ENCODE measurements around the gene KRT13.

KRT13 gene

GRCh38 chr17:41475421-41475820, 30.0 kb downstream of the KRT13 start:
- Histone ChIP-seq H3K27ac (ENCODE audit: low read depth, low read length) (no peak overlapping the region), H3K36me3 (ENCODE audit: insufficient read depth, low read length) (no peaks in the 10 kb centered on the region), H3K4me3 (ENCODE audit: low read depth in 1 of 2, low read length in 2 of 2) (no peak overlapping the region), H3K9me3 (ENCODE audit: low read length) (no peaks in the 10 kb centered on the region), H3K27me3 (ENCODE audit: control insufficient read depth in 1 of 2, insufficient read depth in 2 of 2, low read length in 2 of 2) (no peaks in the 10 kb centered on the region), H3K4me1 (ENCODE audit: insufficient read depth, low read length) (no peaks in the 10 kb centered on the region), H3K9ac (ENCODE audit: low read length) (no peak overlapping the region)

- no peak overlapping the region for H3K27ac ChIP-seq (ENCODE audit: low read depth, low read length)
- no peaks in the 10 kb centered on the region for H3K9me3 ChIP-seq (ENCODE audit: low read length)
- H3K27me3 ChIP-seq (ENCODE audit: control insufficient read depth in 1 of 2, insufficient read depth in 2 of 2, low read length in 2 of 2), result no peaks in the 10 kb centered on the region
- H3K4me1 ChIP-seq (ENCODE audit: insufficient read depth, low read length), result no peaks in the 10 kb centered on the region
- no peak overlapping the region for H3K4me3 ChIP-seq (ENCODE audit: low read depth in 1 of 2, low read length in 2 of 2)
- H3K9ac ChIP-seq (ENCODE audit: low read length), result no peak overlapping the region
- H3K36me3 ChIP-seq (ENCODE audit: insufficient read depth, low read length), result no peaks in the 10 kb centered on the region
Measured at GRCh38 chr17:41474863-41475262, 30.5 kb downstream of the KRT13 start.

- Histone ChIP-seq H3K4me1 (ENCODE audit: insufficient read depth, low read length) (no peaks in the 10 kb centered on the region), H3K4me3 (ENCODE audit: low read depth in 1 of 2, low read length in 2 of 2) (no peak overlapping the region), H3K27ac (ENCODE audit: low read depth, low read length) (no peak overlapping the region), H3K9me3 (ENCODE audit: low read length) (no peaks in the 10 kb centered on the region), H3K9ac (ENCODE audit: low read length) (no peak overlapping the region), H3K27me3 (ENCODE audit: control insufficient read depth in 1 of 2, insufficient read depth in 2 of 2, low read length in 2 of 2) (peaks cover 0 to 5% of the 10 kb centered on the region in 2 donors), H3K36me3 (ENCODE audit: insufficient read depth, low read length) (no peaks in the 10 kb centered on the region)
Measured at GRCh38 chr17:41468346-41468745, 37.1 kb downstream of the KRT13 start.

GRCh38 chr17:41467561-41467960, 37.9 kb downstream of the KRT13 start:
- H3K9ac ChIP-seq (ENCODE audit: low read length), result no peak overlapping the region
- no peaks in the 10 kb centered on the region for H3K9me3 ChIP-seq (ENCODE audit: low read length)
- no peak overlapping the region for H3K27ac ChIP-seq (ENCODE audit: low read depth, low read length)
- H3K4me3 ChIP-seq (ENCODE audit: low read depth in 1 of 2, low read length in 2 of 2), result no peak overlapping the region
- H3K4me1 ChIP-seq (ENCODE audit: insufficient read depth, low read length), result no peaks in the 10 kb centered on the region
- no peaks in the 10 kb centered on the region for H3K36me3 ChIP-seq (ENCODE audit: insufficient read depth, low read length)
- H3K27me3 ChIP-seq (ENCODE audit: control insufficient read depth in 1 of 2, insufficient read depth in 2 of 2, low read length in 2 of 2), result peaks cover 0 to 5% of the 10 kb centered on the region in 2 donors

- no peak within 1 kb of the TSS for H3K9ac ChIP-seq (ENCODE audit: low read length)
- no peaks in the 10 kb centered on the region for H3K4me1 ChIP-seq (ENCODE audit: insufficient read depth, low read length)
- H3K4me3 ChIP-seq (ENCODE audit: low read depth in 1 of 2, low read length in 2 of 2), result no peak within 1 kb of the TSS
- H3K9me3 ChIP-seq (ENCODE audit: low read length), result no peaks in the 10 kb centered on the region
- H3K36me3 ChIP-seq (ENCODE audit: insufficient read depth, low read length), result no peaks in the 10 kb centered on the region
- H3K27ac ChIP-seq (ENCODE audit: low read depth, low read length), result no peak within 1 kb of the TSS
- peaks cover 0 to 5% of the 10 kb centered on the region in 2 donors for H3K27me3 ChIP-seq (ENCODE audit: control insufficient read depth in 1 of 2, insufficient read depth in 2 of 2, low read length in 2 of 2)
Measured at GRCh38 chr17:41466988-41467387, 38.4 kb downstream of the KRT13 start, which contains the start of gene KRT32. KRT32 (minus strand) TSS chr17:41467386; CDS start chr17:41467325, 61 bp downstream.

GRCh38 chr17:41464682-41465081, 40.7 kb downstream of the KRT13 start:
- H3K4me1 ChIP-seq (ENCODE audit: insufficient read depth, low read length), result no peaks in the 10 kb centered on the region
- H3K36me3 ChIP-seq (ENCODE audit: insufficient read depth, low read length), result no peaks in the 10 kb centered on the region
- H3K27me3 ChIP-seq (ENCODE audit: control insufficient read depth in 1 of 2, insufficient read depth in 2 of 2, low read length in 2 of 2), result peaks cover 0 to 5% of the 10 kb centered on the region in 2 donors
- no peak overlapping the region for H3K27ac ChIP-seq (ENCODE audit: low read depth, low read length)
- no peak overlapping the region for H3K4me3 ChIP-seq (ENCODE audit: low read depth in 1 of 2, low read length in 2 of 2)
- no peaks in the 10 kb centered on the region for H3K9me3 ChIP-seq (ENCODE audit: low read length)
- no peak overlapping the region for H3K9ac ChIP-seq (ENCODE audit: low read length)

GRCh38 chr17:41464173-41464572, 41.2 kb downstream of the KRT13 start:
- no peaks in the 10 kb centered on the region for H3K36me3 ChIP-seq (ENCODE audit: insufficient read depth, low read length)
- no peak overlapping the region for H3K9ac ChIP-seq (ENCODE audit: low read length)
- H3K4me1 ChIP-seq (ENCODE audit: insufficient read depth, low read length), result no peaks in the 10 kb centered on the region
- H3K27me3 ChIP-seq (ENCODE audit: control insufficient read depth in 1 of 2, insufficient read depth in 2 of 2, low read length in 2 of 2), result peaks cover 0 to 5% of the 10 kb centered on the region in 2 donors
- no peaks in the 10 kb centered on the region for H3K9me3 ChIP-seq (ENCODE audit: low read length)
- H3K4me3 ChIP-seq (ENCODE audit: low read depth in 1 of 2, low read length in 2 of 2), result no peak overlapping the region
- H3K27ac ChIP-seq (ENCODE audit: low read depth, low read length), result no peak overlapping the region

GRCh38 chr17:41463746-41464145, 41.7 kb downstream of the KRT13 start:
- no peaks in the 10 kb centered on the region for H3K4me1 ChIP-seq (ENCODE audit: insufficient read depth, low read length)
- no peak overlapping the region for H3K27ac ChIP-seq (ENCODE audit: low read depth, low read length)
- H3K4me3 ChIP-seq (ENCODE audit: low read depth in 1 of 2, low read length in 2 of 2), result no peak overlapping the region
- no peaks in the 10 kb centered on the region for H3K36me3 ChIP-seq (ENCODE audit: insufficient read depth, low read length)
- H3K9ac ChIP-seq (ENCODE audit: low read length), result no peak overlapping the region
- H3K27me3 ChIP-seq (ENCODE audit: control insufficient read depth in 1 of 2, insufficient read depth in 2 of 2, low read length in 2 of 2), result peaks cover 0 to 5% of the 10 kb centered on the region in 2 donors
- H3K9me3 ChIP-seq (ENCODE audit: low read length), result no peaks in the 10 kb centered on the region

- H3K9ac ChIP-seq (ENCODE audit: low read length), result no peak overlapping the region
- no peaks in the 10 kb centered on the region for H3K36me3 ChIP-seq (ENCODE audit: insufficient read depth, low read length)
- H3K9me3 ChIP-seq (ENCODE audit: low read length), result no peaks in the 10 kb centered on the region
- H3K4me3 ChIP-seq (ENCODE audit: low read depth in 1 of 2, low read length in 2 of 2), result no peak overlapping the region
- no peaks in the 10 kb centered on the region for H3K4me1 ChIP-seq (ENCODE audit: insufficient read depth, low read length)
- H3K27ac ChIP-seq (ENCODE audit: low read depth, low read length), result no peak overlapping the region
- peaks cover 0 to 5% of the 10 kb centered on the region in 2 donors for H3K27me3 ChIP-seq (ENCODE audit: control insufficient read depth in 1 of 2, insufficient read depth in 2 of 2, low read length in 2 of 2)
Measured at GRCh38 chr17:41462705-41463104, 42.7 kb downstream of the KRT13 start.

- H3K9me3 ChIP-seq (ENCODE audit: low read length), result no peaks in the 10 kb centered on the region
- H3K36me3 ChIP-seq (ENCODE audit: insufficient read depth, low read length), result no peaks in the 10 kb centered on the region
- no peak overlapping the region for H3K9ac ChIP-seq (ENCODE audit: low read length)
- no peaks in the 10 kb centered on the region for H3K27me3 ChIP-seq (ENCODE audit: control insufficient read depth in 1 of 2, insufficient read depth in 2 of 2, low read length in 2 of 2)
- no peak overlapping the region for H3K4me3 ChIP-seq (ENCODE audit: low read depth in 1 of 2, low read length in 2 of 2)
- H3K4me1 ChIP-seq (ENCODE audit: insufficient read depth, low read length), result no peaks in the 10 kb centered on the region
- H3K27ac ChIP-seq (ENCODE audit: low read depth, low read length), result no peak overlapping the region
Measured at GRCh38 chr17:41457676-41458075, 47.7 kb downstream of the KRT13 start.

- no peaks in the 10 kb centered on the region for H3K9me3 ChIP-seq (ENCODE audit: low read length)
- no peaks in the 10 kb centered on the region for H3K27me3 ChIP-seq (ENCODE audit: control insufficient read depth in 1 of 2, insufficient read depth in 2 of 2, low read length in 2 of 2)
- no peak overlapping the region for H3K27ac ChIP-seq (ENCODE audit: low read depth, low read length)
- H3K36me3 ChIP-seq (ENCODE audit: insufficient read depth, low read length), result no peaks in the 10 kb centered on the region
- H3K9ac ChIP-seq (ENCODE audit: low read length), result no peak overlapping the region
- H3K4me1 ChIP-seq (ENCODE audit: insufficient read depth, low read length), result no peaks in the 10 kb centered on the region
- H3K4me3 ChIP-seq (ENCODE audit: low read depth in 1 of 2, low read length in 2 of 2), result no peak overlapping the region
Measured at GRCh38 chr17:41456204-41456603, 49.2 kb downstream of the KRT13 start.

GRCh38 chr17:41455236-41455635, 50.2 kb downstream of the KRT13 start:
- no peaks in the 10 kb centered on the region for H3K9me3 ChIP-seq (ENCODE audit: low read length)

More at GRCh38 chr17:41455236-41455635, 50.2 kb downstream of the KRT13 start:
- no peak overlapping the region for H3K9ac ChIP-seq (ENCODE audit: low read length)
- H3K4me3 ChIP-seq (ENCODE audit: low read depth in 1 of 2, low read length in 2 of 2), result no peak overlapping the region
- no peaks in the 10 kb centered on the region for H3K4me1 ChIP-seq (ENCODE audit: insufficient read depth, low read length)
- no peaks in the 10 kb centered on the region for H3K36me3 ChIP-seq (ENCODE audit: insufficient read depth, low read length)
- H3K27me3 ChIP-seq (ENCODE audit: control insufficient read depth in 1 of 2, insufficient read depth in 2 of 2, low read length in 2 of 2), result no peaks in the 10 kb centered on the region
- H3K27ac ChIP-seq (ENCODE audit: low read depth, low read length), result no peak overlapping the region

Measured in muscle layer of colon (tissue), 2 donors.